HG03064 (cell line): Measurements from ENCODE around the gene PPP1R37.
"Not testable (repeated sequence)": the region's sequence is repeated elsewhere in the genome, so short reads cannot be mapped to it uniquely, and the experiment has no call there.

Source experiments
- ATAC-seq: cut with Tn5 transposase; IDR thresholded peaks from one replicate; pipeline ENCODE4 v1.9.1; 2021; ENCODE audit warnings: low read depth; ENCODE audit not compliant: unreplicated experiment

The PPP1R37 gene

DNA sequence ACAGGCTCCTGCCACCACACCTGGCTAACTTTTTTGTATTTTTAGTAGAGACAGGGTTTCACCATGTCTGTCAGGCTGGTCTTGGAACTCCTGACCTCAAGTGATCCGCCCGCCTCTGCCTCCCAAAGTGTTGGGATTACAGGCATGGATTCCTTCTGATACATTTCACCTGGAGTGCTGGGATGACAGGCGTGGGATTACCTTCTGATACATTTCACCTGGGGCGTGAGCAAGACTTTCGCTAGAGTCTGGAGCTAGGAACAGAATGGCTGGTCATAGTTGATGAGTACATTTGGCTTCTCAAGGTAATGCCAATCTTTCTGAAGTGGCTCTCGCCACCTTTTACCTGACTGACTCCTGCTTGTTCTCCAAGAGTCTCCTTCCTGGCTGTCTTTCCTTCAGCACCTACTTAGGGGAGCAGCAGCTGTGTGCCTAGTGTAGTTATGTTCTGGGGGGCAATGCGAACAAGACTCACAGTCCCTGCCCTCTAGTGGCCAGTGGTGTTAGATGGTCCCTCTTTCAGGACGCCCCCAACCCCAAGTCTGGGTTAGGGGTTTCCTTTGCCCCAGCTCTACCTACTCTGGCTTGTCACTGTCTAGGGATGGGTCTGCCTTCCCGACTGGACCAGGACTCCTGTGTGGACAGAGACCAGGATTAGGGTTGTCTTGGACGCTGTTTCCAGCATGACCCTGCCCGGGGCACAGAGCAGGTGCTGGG lies 19.3 kb downstream of the PPP1R37 start:
- ATAC-seq: no peak

DNA sequence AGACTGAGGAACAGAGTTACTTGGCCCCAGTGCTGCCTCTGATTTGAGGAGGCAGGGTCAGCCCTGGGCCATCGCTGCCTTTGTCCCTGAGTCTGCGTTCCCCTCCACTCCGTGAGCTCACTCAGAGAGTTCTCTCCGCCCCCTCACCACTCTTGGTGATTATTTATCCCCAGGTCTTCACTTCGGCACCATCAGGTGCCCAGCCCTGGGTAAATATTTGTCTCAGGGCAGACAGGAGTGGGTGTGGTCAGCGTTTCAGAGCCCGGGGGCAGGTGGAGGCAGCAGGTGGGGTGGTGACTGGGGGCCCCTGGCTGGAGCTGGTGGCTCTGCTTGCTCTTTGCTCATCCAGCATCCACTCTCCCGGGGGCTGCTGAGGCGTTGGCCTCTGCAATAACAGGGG lies 20.6 kb downstream of the PPP1R37 start:
- no peak for ATAC-seq

DNA sequence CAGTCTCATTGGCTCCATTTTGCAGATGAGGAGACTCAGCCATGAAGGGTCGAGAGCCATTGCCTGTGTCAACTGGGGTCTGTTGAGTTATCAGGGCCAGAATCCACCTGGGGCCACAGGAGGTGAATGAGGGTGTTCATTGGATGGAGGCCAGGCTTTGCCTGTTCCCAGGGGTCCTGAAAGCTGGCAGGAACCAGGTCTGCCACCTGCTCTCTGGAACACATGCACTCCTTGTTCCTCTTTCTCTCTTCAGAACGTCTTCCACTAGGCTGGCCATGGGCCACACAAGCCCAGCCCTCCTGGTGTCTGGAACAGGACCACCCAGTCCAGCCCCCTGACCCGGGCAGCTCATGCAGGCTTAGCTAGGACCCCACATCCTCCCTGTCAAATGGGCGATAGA lies 21.1 kb downstream of the PPP1R37 start:
- no peak for ATAC-seq

GRCh38 chr19:45115809-45116615 lies 23.0 kb downstream of the PPP1R37 start:
- ATAC-seq: no peak

- ATAC-seq: no peak
These were observed 24.2 kb downstream of the PPP1R37 start for GRCh38 chr19:45117167-45117594.

- no peak for ATAC-seq
These were observed 24.7 kb downstream of the PPP1R37 start for GRCh38 chr19:45117671-45118070.

DNA sequence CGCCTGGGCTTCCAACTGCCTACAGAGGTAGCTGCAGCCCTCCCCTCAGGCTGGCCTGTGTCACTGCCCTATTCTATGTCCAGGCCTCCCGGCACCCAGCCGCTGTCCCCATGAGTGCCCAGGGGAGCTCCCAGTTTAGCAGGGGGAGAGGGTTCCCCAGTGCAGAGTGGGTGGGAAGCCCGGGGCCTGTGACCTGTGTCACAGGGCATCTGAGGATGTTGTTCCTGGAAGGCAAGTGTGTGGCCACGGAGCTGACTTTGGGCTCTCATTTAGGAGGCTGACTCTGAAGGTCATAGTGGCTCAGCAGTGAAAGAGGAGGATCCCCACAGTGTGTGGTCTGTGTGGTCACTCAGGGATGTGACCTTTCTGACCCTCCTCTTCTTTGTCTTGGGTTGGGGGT lies 25.1 kb downstream of the PPP1R37 start:
- ATAC-seq: no peak

DNA sequence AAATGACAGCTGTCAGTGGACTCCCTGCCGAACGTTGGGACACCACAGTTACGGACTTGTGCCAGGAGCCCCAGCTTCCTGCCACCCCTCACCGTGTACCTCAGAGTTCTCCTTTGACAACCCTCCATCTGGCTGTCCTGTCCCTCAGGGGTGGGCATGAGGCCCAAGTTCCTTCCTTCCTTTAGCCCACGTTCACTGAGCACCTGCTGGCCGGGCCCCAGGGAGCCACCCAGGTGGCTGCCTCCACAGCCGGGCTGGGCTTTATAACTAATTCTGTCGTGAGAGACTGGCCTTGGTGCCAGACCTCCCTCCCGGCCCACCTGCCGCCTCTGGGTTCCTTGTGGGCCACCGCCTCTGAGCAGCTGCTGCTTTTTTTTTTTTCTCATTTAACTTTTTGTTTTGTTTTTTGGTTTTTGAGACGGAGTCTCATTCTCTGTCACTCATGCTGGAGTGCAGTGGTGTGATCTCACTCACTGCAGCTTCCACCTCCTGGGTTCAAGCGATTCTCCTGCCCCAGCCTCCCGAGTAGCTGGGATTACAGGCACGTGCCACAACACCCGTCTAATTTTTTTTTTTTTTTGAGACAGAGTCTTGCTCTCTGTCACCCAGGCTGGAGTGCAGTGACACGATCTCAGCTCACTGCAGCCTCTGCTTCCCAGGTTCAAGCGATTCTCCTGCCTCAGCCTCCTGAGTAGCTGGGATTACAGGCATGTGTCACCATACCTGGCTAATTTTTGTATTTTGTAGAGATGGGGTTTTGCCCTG lies 25.8 kb downstream of the PPP1R37 start:
- not testable (repeated sequence) for ATAC-seq

- no peak for ATAC-seq
These were observed 26.6 kb downstream of the PPP1R37 start for GRCh38 chr19:45119582-45119981.

DNA sequence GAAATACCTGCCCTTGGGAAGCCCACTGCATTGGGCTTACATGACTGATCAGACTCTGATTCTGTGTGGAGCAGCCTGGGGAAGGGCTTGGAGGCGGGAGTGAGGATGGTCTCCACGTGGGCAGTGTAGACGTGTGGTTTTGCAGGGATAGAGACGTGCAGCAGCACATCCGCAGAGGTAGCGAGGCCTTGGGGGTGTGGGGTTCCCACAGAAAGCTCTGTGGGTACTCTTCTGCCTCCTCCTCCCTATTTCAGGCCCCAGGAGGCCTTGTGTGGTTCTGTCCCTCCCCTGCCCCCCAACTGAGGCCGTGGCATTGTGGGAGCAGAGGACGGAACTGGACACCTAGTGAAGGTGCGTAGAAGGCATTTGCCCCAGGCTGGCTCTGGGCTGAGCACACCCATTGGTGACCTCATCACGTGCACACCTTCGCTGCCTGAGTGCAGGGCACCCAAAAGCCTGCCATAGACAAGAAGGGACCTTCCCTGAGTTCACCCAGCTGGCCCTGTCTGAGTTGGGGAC lies 28.9 kb downstream of the PPP1R37 start:
- no peak for ATAC-seq

- ATAC-seq: no peak
These were observed 29.9 kb downstream of the PPP1R37 start for GRCh38 chr19:45122832-45123231.

DNA sequence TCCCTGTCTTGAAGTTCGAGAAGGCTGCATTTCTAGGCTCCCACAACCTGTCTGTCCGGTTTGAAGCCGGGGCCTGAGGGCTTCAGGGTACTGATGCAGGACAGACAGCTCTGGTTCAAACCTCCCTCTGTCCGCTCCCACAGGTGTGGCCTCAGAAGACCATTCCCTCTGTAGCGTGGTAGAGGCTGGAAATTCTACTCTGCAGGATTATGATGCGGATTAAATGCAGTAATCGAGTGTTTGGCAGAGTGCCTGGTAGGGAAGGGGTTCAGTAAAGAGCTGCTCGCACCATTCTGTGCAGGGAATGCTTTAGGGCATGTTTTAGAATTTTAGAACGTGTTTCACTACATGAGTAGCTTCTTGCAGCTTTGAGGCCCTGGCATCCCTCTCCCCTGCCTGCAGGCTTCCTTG lies 30.5 kb downstream of the PPP1R37 start:
- no peak for ATAC-seq

DNA sequence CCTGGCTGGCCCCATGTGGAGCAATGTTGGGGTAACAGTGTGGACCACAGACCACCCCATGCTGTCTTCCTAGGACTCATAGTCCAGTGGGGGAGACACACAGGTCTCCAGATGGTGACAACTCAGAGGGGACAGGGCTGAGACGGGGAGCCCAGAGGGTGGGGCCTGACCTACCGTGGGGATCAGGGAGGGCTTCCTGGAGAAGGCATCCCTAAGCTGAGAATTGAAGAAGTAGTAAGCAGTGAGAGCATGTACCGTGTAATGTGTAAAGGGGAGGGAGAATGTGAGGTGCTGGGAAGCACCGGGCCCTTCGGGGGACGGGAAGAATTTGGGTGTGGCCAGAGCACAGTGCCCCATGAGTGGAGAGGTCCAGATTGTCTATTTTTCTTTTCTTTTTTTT lies 31.0 kb downstream of the PPP1R37 start:
- no peak for ATAC-seq

- no peak for ATAC-seq
These were observed 32.4 kb downstream of the PPP1R37 start for GRCh38 chr19:45125360-45125759.

GRCh38 chr19:45125975-45126493 lies 33.1 kb downstream of the PPP1R37 start:
- ATAC-seq: no peak

GRCh38 chr19:45126654-45127053 lies 33.7 kb downstream of the PPP1R37 start:
- no peak for ATAC-seq

GRCh38 chr19:45128146-45128545 lies 35.2 kb downstream of the PPP1R37 start:
- no peak for ATAC-seq

GRCh38 chr19:45128806-45129205 lies 35.8 kb downstream of the PPP1R37 start:
- ATAC-seq: no peak

- no peak for ATAC-seq
These were observed 37.3 kb downstream of the PPP1R37 start for GRCh38 chr19:45130236-45130635.

GRCh38 chr19:45130888-45131615 lies 38.1 kb downstream of the PPP1R37 start:
- ATAC-seq: no peak
